HPDE6-E6E7 (cell line): ENCODE data around the gene MYEF2.

ENCODE experiments used
- DNase-seq: peaks from one replicate; pipeline ENCODE4 v3.0.0; 2011; ENCODE audit warnings: missing footprints; ENCODE audit errors: extremely low spot score

Gene MYEF2

DNA sequence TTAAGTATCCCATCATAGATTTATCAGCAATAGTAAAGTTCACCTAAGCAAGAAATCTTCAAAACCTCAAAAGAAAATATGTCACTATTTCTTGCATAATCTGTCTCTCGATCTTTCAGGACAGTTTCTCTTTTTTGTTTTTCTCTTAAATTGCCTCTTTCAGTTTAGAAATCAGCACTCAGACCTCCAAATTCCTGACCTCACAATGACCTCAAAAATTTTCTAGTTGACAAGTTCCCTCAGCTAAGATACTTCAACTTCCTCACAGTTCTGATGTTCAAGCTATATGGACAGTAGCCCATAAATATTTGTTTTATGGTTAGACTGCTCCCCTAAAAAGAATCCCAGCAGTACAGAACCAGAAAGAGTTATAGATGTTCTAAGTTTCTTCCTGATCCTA is 33.2 kb downstream of the MYEF2 start:
- DNase-seq, result no peak

- peak; percentile 2 for DNase-seq
Measured at GRCh38 chr15:48143856-48144255, 34.2 kb downstream of the MYEF2 start.

DNA sequence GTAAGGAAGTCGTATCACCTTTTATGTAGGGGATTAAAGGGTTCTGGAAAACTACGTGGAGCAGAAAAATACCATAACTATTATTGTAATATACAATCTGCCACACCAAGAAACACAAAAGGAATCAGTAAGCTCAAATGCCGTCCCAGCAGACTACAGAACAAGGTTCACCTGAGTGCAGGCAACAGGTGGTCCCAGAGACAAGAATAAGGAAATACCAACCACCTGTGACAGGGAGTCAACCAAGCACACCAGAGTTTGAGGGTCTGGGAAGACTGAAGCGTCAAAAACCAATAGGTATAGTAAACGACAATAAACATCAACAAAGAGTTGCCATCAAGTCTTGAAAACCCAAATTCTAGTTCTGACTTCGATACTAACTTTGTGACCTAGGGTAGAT is 45.2 kb downstream of the MYEF2 start:
- DNase-seq, result no peak

DNA sequence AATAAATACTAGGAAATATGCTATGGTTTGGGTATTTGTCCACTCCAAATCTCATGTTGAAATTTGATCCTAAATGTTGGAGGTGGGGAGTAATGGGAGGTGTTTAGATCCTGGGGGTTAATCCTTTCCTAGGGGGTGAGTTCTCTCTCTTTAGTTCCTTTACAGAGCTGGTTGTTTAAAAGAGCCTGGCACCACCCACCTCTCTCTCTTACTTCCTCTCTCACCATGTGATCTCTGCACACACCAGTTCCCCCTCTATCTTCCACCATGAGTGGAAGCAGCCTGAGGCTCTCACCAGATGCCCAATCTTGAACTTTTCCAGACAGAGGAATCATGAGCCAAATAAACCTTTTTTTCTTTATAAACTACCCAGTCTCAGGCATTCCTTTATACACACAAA is 46.8 kb downstream of the MYEF2 start:
- DNase-seq, result no peak

DNA sequence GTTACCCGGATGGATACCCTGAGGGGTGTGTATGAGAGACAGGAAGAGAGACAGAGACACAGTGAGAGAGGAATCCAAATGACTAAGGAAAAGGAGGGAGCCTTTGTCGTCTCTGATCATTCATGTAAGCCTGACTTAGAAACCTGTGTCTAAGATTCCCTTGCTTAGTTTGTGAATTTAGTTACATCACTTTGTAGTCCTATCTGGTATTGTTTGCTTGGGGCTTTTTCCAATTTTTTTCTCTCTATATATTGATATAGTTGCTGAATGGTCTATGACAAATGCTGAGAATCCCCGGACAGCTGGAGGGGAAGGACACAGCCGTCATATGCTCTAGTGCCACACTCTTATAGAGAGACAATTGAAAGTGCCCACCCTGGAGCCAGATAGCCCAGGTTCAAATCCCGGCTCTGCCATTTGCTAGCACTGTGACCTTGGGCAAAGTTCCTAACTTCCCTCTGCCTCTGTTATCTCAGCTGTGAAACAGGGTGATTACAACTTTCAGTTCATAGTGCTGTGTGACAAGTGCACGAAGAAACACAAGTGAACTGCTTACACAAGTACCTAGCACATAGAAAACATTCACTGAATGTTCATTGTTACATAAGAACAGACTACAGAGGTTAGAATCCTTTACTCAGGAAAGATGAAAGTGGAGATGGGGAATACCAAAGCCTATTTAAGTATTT is 51.3 kb downstream of the MYEF2 start:
- DNase-seq, result no peak

DNA sequence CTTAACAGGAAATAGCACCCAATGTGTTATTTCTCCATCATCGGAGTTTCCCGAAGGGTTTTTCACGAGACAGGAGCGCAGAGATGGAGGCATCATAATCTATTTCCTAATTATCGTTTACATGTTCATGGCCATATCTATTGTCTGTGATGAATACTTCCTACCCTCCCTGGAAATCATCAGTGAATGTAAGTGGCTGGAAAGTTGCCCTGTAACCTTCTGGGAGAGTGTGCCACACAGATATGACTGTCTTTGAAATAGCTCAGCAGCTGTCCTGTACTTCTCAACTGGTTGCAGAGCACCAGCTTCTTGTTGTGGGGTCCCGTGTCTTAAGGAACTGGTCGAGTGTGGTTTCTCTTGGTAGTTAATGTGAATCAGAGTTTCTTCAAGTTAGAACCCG is 56.2 kb downstream of the MYEF2 start:
- DNase-seq, result no peak

GRCh38 chr15:48120745-48121144 is 57.4 kb downstream of the MYEF2 start, which contains the start of gene SLC24A5:
SLC24A5 (plus strand) TSS chr15:48120990; CDS start chr15:48121045, 55 bp downstream.
- no peak for DNase-seq

GRCh38 chr15:48119277-48119676 is 58.8 kb downstream of the MYEF2 start:
- DNase-seq, result no peak

DNA sequence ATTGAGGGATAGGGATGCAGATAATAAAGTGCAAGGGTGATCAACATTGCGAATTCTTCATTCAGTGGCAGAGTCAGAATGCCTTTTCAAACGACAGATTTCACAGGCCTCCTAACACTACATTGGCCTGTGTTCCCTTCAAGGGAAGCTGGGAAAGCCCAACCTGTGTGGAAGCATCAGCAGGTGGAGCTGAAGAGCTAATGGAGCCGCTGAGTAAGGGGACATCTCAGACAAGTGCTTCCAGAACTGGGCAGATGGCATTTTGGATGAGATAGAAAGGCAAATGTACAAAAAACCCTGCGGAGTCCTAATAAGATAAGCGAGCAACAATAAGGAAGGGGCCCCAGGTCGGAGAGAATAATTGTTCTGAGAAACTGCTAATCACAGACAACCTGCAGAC is 65.9 kb downstream of the MYEF2 start:
- DNase-seq, result peak; percentile 9

GRCh38 chr15:48109856-48110531 is 68.1 kb downstream of the MYEF2 start:
- no peak for DNase-seq

GRCh38 chr15:48109212-48109611 is 68.9 kb downstream of the MYEF2 start:
- no peak for DNase-seq

DNA sequence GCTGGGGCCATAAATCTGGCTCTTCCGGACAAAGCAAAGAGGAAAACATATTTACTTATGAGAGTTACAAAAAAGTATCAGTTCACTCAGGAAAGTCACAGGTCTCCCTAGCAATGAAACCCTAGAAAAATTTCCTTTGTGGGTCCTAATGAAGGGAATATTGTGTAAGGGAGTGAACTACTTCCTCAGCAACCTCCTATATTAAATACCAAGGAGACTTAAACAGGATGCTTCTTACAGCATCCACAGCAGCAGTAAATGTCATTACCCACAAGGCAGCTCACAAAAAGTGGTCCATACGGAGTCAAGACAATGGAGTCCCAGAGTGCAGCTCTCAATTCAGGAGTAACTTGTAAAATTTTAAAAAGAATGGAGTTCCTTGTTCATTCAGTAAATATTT is 72.2 kb downstream of the MYEF2 start:
- no peak for DNase-seq

GRCh38 chr15:48103647-48104046 is 74.4 kb downstream of the MYEF2 start:
- no peak for DNase-seq

GRCh38 chr15:48102167-48102566 is 75.9 kb downstream of the MYEF2 start:
- DNase-seq, result no peak

GRCh38 chr15:48101376-48101961 is 76.6 kb downstream of the MYEF2 start:
- no peak for DNase-seq

DNA sequence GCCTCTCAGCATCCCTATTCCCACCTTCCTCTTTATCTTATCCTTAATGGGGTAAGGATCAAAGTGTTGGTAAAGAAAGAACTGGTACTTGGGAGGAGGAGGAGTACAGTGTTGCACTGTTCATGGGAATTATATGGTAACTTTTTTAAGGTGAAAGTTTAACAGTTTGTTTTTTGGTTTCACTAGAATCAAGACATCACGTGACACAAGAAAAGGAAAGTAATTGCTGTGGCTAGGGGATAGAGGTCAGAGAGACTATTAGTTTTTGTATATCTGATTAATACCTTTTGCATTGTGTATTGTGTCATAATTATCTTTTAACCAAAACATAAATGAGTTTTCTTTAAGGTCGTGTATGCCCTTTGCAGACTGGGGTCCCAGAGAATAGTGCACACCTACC is 80.8 kb downstream of the MYEF2 start:
- no peak for DNase-seq

DNA sequence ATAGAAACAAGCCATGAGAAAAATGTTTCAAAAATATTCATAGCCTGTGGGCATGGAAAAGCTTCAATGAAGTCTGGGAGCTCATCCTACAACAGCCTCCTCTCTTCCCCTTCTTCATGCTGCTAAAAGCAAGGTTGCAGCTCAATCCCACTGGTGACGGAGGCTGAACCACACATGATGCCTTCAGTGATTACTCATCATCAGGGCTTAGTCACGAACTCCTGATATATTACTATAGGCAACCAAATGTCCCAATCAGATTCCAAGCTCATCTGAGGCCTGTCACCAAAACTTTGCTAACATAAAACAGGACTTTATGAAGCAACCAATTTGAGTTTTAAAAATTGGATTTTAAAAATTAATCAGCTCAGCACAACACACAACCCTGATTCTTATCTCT is 81.3 kb downstream of the MYEF2 start:
- DNase-seq, result peak; percentile 54

DNA sequence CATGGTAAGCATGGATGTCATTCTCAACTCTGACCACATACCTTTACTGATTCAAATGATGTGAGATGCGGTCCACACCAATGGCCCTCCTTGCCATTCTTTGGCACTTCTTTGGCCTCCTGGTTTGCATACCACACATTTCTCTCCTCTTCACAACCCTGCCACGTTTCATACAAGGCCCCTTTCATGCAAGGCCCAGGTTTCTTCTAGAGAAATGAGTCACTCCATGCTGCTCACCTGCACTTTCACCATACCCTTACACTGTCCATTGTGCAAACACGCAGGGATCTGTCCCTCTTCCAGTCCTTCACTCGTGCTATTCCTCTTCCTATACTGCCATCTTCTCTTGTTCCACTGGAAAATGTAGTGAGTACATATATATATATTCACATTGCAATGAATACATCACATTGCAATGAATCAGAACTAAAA is 81.7 kb downstream of the MYEF2 start:
- DNase-seq, result no peak

DNA sequence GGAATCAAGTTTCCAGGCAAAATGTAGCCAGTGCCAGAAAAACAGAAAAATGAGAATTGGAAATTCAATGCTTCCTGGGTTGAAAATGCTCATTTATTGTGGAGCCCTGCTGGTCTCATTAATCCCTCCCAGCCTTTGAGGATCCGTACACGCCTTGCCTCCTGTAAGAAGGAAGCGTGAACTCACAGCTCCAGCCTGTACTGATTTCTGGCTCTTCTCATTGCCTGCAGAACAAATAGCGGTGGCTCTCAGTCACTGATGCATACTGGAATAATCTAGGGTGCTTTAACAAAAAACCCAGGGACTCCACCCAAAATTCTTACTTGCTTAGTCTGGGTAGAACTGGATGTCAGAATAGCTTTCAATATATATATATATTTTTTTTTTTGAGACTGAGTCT is 86.6 kb downstream of the MYEF2 start:
- DNase-seq, result no peak

DNA sequence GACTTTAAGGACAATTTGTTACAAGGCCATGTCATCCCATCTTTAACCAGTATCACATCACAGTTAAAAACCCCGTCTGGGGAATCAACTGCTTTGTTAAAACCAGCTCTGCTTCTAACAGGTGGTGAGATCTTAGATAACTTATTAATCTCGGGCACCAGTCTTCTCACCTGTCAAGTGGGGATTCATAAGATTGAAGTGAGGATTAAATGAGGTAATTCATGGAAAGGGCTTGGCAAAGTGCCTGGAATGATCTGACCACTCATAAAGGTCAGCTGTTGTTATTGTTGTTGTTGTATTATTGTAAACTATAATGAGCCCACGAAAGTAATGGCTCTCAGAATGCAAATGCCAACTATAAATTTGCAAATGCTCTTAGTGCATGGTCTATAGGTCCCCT is 87.4 kb downstream of the MYEF2 start:
- no peak for DNase-seq

DNA sequence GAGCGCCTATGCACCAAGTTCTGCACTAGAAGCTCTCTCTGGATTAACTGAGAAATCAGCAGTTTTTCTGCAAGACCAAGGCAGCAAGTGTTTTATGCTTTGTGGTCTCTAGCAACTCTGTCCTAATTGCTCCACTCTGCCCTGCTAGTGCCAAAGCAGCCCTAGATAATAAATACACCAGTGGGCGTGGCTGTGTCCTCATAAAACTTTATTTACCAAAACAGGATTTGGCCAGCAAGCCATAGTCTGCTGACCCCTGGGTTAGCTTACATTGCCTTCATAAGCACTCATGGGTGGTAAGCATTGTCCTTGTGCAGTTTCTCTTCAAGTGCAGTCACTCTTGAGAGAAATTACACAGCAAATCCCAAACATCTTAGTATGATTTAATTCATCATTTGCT is 88.0 kb downstream of the MYEF2 start:
- no peak for DNase-seq

- DNase-seq, result no peak
Measured at GRCh38 chr15:48089702-48090101, 88.4 kb downstream of the MYEF2 start.

- no peak for DNase-seq
Measured at GRCh38 chr15:48087844-48088243, 90.3 kb downstream of the MYEF2 start.
